ENCODE results near the gene ZNF57. TPM values are rescaled to one million over a fixed set of nuclear protein-coding genes. Genes with fewer than 3 reads are reported as not detected.
A peak's percentile ranks its signal among the peaks of the same experiment; 100 is the strongest.
"Not testable (repeated sequence)": the region's sequence is repeated elsewhere in the genome, so short reads cannot be mapped to it uniquely, and the experiment has no call there.

Gene ZNF57
- polyA plus RNA-seq, 3 donors: 7.6 to 10.6 (median 8.6) TPM

DNA sequence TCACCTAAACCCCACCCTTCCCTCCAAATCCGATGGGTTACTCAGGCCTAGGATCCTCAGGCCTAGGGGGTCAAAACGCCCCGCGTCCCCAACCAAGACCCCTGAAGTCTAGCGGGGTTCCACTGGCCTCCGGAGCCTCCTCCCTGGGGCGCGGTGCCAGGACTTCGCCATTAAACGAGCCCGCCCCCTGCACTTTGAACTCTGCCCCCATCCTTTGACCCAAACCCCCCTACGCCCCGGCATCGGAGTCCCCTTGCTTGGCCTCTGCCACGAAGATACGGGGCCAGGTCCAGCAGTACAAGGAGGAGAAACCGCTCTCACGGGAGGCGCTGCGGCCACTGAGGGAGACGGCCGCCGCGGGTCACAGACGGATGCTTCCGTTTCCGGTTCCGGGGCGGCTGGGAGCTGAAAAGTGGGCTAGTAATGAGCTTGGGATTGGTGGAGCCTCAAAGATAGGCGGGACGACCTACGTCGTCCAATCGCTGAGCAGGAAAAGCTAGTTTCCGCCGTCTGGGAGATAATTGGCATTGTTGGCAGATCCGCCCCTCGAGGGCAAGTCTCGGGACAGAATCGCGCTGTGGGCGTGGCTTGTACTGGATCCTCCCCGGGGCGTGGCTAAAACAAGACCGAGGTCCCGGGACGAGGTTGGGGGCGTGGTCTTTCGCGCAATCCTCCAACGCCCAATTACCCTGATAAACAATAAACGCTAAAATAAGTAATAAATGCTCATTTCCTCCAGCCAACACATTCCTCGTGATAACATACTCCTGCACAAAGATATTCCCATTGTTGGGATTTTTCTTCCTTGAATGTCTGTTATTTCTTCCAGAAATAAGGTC, 49.8 kb downstream of the ZNF57 start:
- DNase-seq (ENCODE audit: low read depth in 3 of 3, low spot score in 2 of 3): peak; percentile 97 to 99 (median 99)

DNA sequence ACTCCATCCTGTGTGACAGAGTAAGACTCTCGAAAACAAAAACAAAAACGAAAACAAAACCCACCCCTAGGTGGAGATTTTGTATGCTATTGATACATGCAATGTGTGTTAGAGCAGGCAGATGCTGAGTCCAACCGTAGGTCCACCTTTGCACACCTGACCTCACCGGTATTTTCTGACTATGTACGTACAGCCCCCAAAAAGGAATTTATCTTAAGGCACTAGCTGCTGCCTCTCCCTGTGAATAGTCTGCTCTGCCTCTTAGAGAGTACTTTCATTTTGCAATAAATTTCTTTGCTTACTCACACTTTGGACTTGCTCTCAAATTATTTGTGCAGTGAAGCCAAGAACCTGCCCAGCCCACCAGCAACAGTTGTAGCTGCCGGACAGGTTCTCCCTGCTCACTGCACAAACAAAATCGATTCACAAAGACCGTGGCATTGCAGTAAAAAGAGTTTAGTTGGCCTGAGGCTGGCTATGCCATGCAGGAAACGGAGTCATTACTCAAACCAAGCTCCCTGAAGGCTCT, 52.3 kb downstream of the ZNF57 start:
- no peak for DNase-seq (ENCODE audit: low read depth in 3 of 3, low spot score in 2 of 3)

- no peak for DNase-seq (ENCODE audit: low read depth in 3 of 3, low spot score in 2 of 3)
Observed at GRCh38 chr19:2957160-2957559, 56.4 kb downstream of the ZNF57 start.

DNA sequence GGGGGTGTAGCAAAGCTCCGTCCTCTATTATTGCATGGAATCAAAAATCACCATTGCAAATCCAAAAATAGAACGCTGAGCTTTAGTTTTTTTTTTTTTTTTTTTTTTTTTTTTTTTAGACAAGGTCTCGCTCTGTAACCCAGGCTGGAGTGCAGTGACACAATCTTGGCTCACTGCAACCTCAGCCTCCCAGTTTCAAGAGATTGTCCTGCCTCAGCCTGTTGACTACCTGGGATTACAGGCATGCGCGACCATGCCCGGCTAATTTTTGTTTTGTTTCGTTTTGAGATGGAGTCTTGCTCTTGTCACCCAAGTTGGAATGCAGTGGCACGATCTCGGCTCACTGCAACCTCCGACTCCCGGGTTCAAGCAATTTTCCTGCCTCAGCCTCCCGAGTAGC, 59.4 kb downstream of the ZNF57 start:
- DNase-seq (ENCODE audit: low read depth in 3 of 3, low spot score in 2 of 3): no peak

DNA sequence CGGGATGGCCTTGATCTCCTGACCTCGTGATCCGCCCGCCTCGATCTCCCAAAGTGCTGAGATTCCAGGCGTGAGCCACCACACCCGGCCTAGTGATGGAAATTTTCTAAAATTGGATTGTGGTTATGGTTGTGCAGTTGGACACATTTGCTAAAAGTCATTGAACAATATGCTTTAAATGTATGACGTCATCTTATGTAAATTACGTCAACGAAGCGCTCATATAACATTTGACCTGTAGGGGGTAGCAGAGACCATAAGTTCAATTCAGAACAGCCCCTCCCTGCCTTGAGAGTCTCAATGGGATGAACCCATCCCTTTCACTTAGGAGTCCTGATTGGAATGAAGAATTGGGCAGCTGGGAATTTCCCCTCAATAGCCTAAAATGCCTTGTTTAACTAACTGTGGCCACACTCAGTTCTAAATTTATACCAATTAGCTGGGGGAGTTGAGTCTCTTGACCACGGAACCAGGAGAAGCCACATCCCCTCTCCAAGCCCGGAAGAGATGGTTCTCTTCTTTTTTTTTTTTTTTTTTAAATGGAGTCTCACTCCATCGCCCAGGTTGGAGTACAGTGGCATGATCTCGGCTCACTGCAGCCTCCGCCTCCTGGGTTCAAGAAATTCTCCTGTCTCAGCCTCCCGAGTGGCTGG, 61.4 kb downstream of the ZNF57 start:
- no peak for DNase-seq (ENCODE audit: low read depth in 3 of 3, low spot score in 2 of 3)

DNA sequence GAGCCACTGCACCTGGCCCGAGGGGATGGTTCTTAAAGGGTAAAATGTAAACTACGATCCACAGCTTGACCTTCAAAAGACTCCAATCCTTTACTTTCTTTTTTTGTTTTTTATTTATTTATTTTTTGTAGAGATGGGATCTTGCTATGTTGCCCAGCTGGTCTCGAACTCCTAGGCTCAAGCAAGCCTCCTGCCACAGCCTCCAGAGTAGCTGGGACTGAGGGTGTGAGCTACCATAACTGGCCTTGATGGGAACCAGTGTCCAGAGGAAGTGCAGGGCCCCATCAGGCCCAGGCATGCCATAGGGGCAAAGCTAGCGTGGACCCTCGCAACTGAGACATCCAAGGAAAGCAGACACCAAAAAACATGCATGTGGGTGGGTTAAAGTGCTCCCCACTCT, 62.4 kb downstream of the ZNF57 start:
- no peak for DNase-seq (ENCODE audit: low read depth in 3 of 3, low spot score in 2 of 3)

- DNase-seq (ENCODE audit: low read depth in 3 of 3, low spot score in 2 of 3): not testable (repeated sequence)
Observed at GRCh38 chr19:2963631-2964030, 62.9 kb downstream of the ZNF57 start.

GRCh38 chr19:2964874-2965273, 64.1 kb downstream of the ZNF57 start:
- DNase-seq (ENCODE audit: low read depth in 3 of 3, low spot score in 2 of 3): no peak

- DNase-seq (ENCODE audit: low read depth in 3 of 3, low spot score in 2 of 3): no peak
Observed at GRCh38 chr19:2967972-2968371, 67.2 kb downstream of the ZNF57 start.

Other genes with a start within 250 kb of the ZNF57 start
- gene GNG7, start 198.2 kb upstream of the ZNF57 start, polyA plus RNA-seq (ENCODE audit: insufficient read length in 3 of 3): 1 to 10 TPM; 4.9 to 5.2 (median 5.0) TPM
- 1 to 10 TPM; 2.6 to 3.7 (median 3.4) TPM for gene DIRAS1, start 179.6 kb upstream of the ZNF57 start, polyA plus RNA-seq (ENCODE audit: insufficient read length in 3 of 3)
- gene SLC39A3, start 160.9 kb upstream of the ZNF57 start, polyA plus RNA-seq (ENCODE audit: insufficient read length in 3 of 3): 10 to 100 TPM; 27.5 to 33.6 (median 29.8) TPM
- gene SGTA, start 117.7 kb upstream of the ZNF57 start, polyA plus RNA-seq (ENCODE audit: insufficient read length in 3 of 3): 10 to 100 TPM; 44.7 to 46.9 (median 45.4) TPM
- gene THOP1, start 115.4 kb upstream of the ZNF57 start, polyA plus RNA-seq (ENCODE audit: insufficient read length in 3 of 3): 10 to 100 TPM; 37.8 to 48.9 (median 41.8) TPM
- gene ZNF554, start 81.1 kb upstream of the ZNF57 start, polyA plus RNA-seq (ENCODE audit: insufficient read length in 3 of 3): 1 to 10 TPM; 9.4 to 9.7 (median 9.6) TPM
- 10 to 100 TPM; 13.8 to 14.4 (median 14.0) TPM for gene ZNF555, start 59.5 kb upstream of the ZNF57 start, polyA plus RNA-seq (ENCODE audit: insufficient read length in 3 of 3)
- 1 to 10 TPM in 2 of 3 donors, under 1 TPM in 1; 0.76 to 1.3 (median 1.1) TPM for gene ZNF556, start 33.6 kb upstream of the ZNF57 start, polyA plus RNA-seq (ENCODE audit: insufficient read length in 3 of 3)
- gene ZNF77, start 44.0 kb downstream of the ZNF57 start, polyA plus RNA-seq (ENCODE audit: insufficient read length in 3 of 3): 1 to 10 TPM; 7.9 to 9.0 (median 8.8) TPM
- gene TLE6, start 76.6 kb downstream of the ZNF57 start, polyA plus RNA-seq (ENCODE audit: insufficient read length in 3 of 3): 1 to 10 TPM; 6.5 to 7.6 (median 6.9) TPM
- 10 to 100 TPM; 26.8 to 32.4 (median 27.5) TPM for gene TLE2, start 128.4 kb downstream of the ZNF57 start, polyA plus RNA-seq (ENCODE audit: insufficient read length in 3 of 3)
- 100 to 1,000 TPM; 421 to 476 (median 472) TPM for gene TLE5, start 161.6 kb downstream of the ZNF57 start, polyA plus RNA-seq (ENCODE audit: insufficient read length in 3 of 3)
- gene GNA11, start 193.4 kb downstream of the ZNF57 start, polyA plus RNA-seq (ENCODE audit: insufficient read length in 3 of 3): 10 to 100 TPM; 54.3 to 68.6 (median 63.1) TPM
- under 1 TPM; 0.78 to 1.00 (median 0.85) TPM for gene GNA15, start 235.1 kb downstream of the ZNF57 start, polyA plus RNA-seq (ENCODE audit: insufficient read length in 3 of 3)

All from right renal cortex interstitium (tissue), 3 donors.